Measurements from ENCODE around the gene WWOX. TPM values are rescaled to one million over a fixed set of nuclear protein-coding genes. Genes with fewer than 3 reads are reported as not detected.

The WWOX gene
- total RNA-seq, 2 experiments from 2014 or later: 19.1 to 23.7 TPM

DNA sequence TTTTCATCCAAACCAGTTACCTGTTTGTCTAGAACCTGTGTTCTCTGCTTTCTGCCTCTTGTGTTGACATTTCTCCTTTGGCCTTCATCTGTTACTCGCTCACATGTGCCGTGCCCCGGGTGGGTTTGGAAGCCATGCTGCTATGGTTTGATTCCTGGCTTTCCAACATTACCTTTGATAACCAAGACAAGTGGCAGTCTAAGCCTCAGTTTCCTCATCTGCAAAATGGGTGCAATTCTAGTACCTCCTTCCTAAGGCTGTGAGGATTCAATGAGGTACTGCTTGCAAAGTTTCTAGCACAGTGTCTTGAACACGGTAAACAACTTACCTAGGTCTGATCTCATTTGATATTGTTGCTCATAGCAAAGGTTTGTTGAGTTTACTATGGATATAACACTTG, 665.0 kb downstream of the WWOX start:
- no peak for DNase-seq
- H3K9me3 Mint-ChIP-seq: no peaks in the 10 kb centered on the region
- no peaks in the 10 kb centered on the region for H3K36me3 Mint-ChIP-seq (ENCODE audit: low read depth)
- no peak for ATAC-seq
- TF ChIP-seq, protein P1, sequence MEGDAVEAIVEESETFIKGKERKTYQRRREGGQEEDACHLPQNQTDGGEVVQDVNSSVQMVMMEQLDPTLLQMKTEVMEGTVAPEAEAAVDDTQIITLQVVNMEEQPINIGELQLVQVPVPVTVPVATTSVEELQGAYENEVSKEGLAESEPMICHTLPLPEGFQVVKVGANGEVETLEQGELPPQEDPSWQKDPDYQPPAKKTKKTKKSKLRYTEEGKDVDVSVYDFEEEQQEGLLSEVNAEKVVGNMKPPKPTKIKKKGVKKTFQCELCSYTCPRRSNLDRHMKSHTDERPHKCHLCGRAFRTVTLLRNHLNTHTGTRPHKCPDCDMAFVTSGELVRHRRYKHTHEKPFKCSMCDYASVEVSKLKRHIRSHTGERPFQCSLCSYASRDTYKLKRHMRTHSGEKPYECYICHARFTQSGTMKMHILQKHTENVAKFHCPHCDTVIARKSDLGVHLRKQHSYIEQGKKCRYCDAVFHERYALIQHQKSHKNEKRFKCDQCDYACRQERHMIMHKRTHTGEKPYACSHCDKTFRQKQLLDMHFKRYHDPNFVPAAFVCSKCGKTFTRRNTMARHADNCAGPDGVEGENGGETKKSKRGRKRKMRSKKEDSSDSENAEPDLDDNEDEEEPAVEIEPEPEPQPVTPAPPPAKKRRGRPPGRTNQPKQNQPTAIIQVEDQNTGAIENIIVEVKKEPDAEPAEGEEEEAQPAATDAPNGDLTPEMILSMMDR (IDR thresholded peaks at IDR 0.05): no peak
- intact Hi-C loops (cut with micrococcal nuclease): no loop called here
- H3K4me1 Mint-ChIP-seq (ENCODE audit: low read depth): peaks cover 16% of the 10 kb centered on the region
- no peak overlapping the region for H3K4me3 Mint-ChIP-seq
- H3K27ac Mint-ChIP-seq: no peak overlapping the region
- ChIA-PET CTCF (no interaction called here), POLR2A (no interaction called here)
- no peaks in the 10 kb centered on the region for H3K27me3 Mint-ChIP-seq

DNA sequence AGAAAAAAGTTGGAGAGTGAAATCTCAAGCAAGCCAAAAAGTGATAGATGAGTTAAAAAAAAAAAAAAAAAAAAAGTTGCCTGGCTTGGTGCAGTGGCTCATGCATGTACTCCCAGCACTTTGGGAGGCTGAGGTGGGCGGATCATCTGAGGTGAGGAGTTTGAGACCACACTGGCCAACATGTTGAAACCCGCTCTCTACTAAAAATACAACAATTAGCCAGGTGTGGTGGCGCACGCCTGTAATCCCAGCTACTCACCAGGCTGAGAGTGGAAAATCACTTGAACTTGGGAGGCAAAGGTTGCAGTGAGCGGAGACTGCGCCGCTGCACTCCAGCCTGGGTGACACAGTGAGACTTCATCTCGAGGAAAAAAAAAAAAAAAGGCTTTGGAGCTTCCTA, 668.8 kb downstream of the WWOX start:
- POLR2A ChIA-PET: no interaction called here
- CTCF ChIA-PET: interaction anchor here (0.6 to 1.6 kb wide), 3 partner anchors 32 to 62 kb away, joined by 3 to 4 read pairs (median 4); no protein-coding TSS in a partner anchor
- Mint-ChIP-seq H3K27ac (peak overlapping the region; percentile 13), H3K27me3 (no peaks in the 10 kb centered on the region), H3K36me3 (ENCODE audit: low read depth) (no peaks in the 10 kb centered on the region), H3K4me1 (ENCODE audit: low read depth) (peaks cover 23% of the 10 kb centered on the region), H3K9me3 (no peaks in the 10 kb centered on the region), H3K4me3 (no peak overlapping the region)
- no peak for DNase-seq
- TF ChIP-seq, protein P1 (IDR thresholded peaks at IDR 0.05): no peak
- no peak for ATAC-seq
- intact Hi-C loops (cut with micrococcal nuclease): loop anchor here (2.0 to 5.0 kb wide), 2 partner anchors 63 to 266 kb away; no protein-coding TSS in a partner anchor

DNA sequence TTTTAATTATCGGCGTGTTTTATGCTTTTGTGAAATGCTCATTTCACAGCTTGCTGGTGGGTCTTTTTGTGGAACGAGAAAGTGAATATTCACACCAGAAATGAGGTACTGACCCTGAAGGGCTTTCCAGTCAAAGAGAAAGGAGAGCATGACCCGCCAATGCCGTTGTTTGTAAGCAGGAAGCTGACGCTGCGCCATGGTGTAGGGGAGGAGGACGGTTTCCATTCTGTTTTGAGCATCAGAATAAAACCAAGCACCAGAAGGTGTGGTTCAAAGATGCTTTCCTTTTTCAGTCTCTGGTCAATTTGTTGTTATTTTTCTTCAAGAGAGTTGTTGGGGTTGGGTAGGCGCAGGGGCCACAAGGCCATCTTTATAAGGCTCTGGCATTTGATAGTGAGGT, 669.3 kb downstream of the WWOX start:
- H3K9me3 Mint-ChIP-seq: no peaks in the 10 kb centered on the region
- no peaks in the 10 kb centered on the region for H3K27me3 Mint-ChIP-seq
- H3K4me1 Mint-ChIP-seq (ENCODE audit: low read depth): peaks cover 27% of the 10 kb centered on the region
- peak; percentile 74 for ATAC-seq
- CTCF ChIA-PET: interaction anchor here (0.6 to 1.6 kb wide), 3 partner anchors 31 to 62 kb away, joined by 3 to 4 read pairs (median 4); no protein-coding TSS in a partner anchor
- DNase-seq: peak; percentile 69
- peak overlapping the region; percentile 5 for H3K4me3 Mint-ChIP-seq
- peak overlapping the region; percentile 67 for H3K27ac Mint-ChIP-seq
- H3K36me3 Mint-ChIP-seq (ENCODE audit: low read depth): no peaks in the 10 kb centered on the region
- POLR2A ChIA-PET: no interaction called here
- TF ChIP-seq, protein P1 (IDR thresholded peaks at IDR 0.05): no peak
- intact Hi-C loops (cut with micrococcal nuclease): loop anchor here (2.0 to 5.0 kb wide), 2 partner anchors 64 to 266 kb away; no protein-coding TSS in a partner anchor

DNA sequence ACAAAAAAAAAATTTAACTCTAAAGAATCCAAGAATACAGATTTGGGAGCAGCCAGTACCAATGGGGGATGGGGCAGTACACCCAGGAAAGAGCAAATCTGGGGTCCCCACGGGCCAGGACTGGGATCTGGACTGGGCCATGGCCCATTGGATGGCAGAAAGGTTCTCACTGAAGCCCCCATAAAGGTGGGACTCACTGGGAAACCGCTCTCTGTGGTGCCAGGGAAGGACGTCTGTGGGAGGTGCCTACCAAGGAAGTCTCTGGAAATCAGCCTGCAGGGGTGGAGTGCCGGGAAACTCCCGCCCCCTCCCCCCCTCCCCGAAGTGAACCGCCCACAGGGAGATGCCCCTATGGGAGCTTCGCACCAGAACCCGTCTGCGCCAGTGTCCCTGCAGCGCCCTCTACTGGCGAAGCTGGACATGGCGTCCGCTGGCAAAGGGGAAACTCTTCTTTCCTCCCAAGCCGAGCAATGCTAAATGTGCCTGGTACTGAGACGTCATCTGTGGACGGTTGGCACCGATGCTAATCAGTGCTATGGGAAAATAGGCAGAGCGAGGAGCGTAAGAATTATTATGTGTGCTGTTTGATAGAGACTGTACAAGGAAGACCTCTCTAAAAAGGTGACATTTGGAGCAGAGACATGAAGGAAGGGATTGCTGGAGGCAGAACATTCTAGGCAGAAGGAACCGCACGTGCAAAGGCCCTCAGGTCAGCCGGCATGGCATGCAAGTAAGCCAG, 671.1 kb downstream of the WWOX start:
- no peak overlapping the region for H3K4me3 Mint-ChIP-seq
- no peaks in the 10 kb centered on the region for H3K27me3 Mint-ChIP-seq
- ChIA-PET POLR2A (interaction anchor here (1.0 to 1.5 kb wide), 2 partner anchors 9 to 65 kb away, joined by 3 to 5 read pairs; no protein-coding TSS in a partner anchor), CTCF (interaction anchor here (0.6 to 3.4 kb wide), 13 partner anchors 9 to 1756 kb away, joined by 3 to 23 read pairs (median 4); no protein-coding TSS in a partner anchor)
- intact Hi-C loops (cut with micrococcal nuclease): loop anchor here (10.0 kb wide), 1 partner anchor 124 kb away; no protein-coding TSS in a partner anchor
- DNase-seq: peak; percentile 83
- peak; percentile 32 for ATAC-seq
- no peaks in the 10 kb centered on the region for H3K36me3 Mint-ChIP-seq (ENCODE audit: low read depth)
- H3K9me3 Mint-ChIP-seq: no peaks in the 10 kb centered on the region
- H3K27ac Mint-ChIP-seq: peak overlapping the region; percentile 34
- peaks cover 37% of the 10 kb centered on the region for H3K4me1 Mint-ChIP-seq (ENCODE audit: low read depth)
- TF ChIP-seq, protein P1 (IDR thresholded peaks at IDR 0.05): peak; percentile 93

DNA sequence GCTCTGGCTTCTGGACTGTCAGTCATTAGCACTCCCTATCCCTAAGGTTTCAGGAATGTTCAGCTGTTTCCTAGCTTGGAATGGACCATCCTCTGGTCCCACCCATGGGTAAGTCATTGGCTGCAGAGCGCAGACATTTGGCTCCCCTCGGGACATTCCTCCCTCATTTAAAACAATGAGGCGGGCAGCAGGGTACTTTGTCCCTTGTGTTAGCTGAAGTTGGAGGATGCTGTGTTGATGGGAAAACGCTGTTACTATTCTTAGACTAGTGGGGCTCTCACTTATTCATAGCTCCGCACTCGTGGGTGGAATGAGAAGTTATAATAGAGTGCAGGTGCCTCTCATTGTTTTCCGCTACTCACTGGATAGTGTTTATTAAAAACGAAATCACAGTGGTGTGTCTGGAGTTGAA, 673.8 kb downstream of the WWOX start:
- ATAC-seq: no peak
- no peaks in the 10 kb centered on the region for H3K36me3 Mint-ChIP-seq (ENCODE audit: low read depth)
- TF ChIP-seq, protein P1 (IDR thresholded peaks at IDR 0.05): no peak
- intact Hi-C loops (cut with micrococcal nuclease): loop anchor here (10.0 kb wide), 1 partner anchor 122 kb away; no protein-coding TSS in a partner anchor
- H3K4me3 Mint-ChIP-seq: no peak overlapping the region
- peak overlapping the region; percentile 73 for H3K27ac Mint-ChIP-seq
- peaks cover 36% of the 10 kb centered on the region for H3K4me1 Mint-ChIP-seq (ENCODE audit: low read depth)
- H3K9me3 Mint-ChIP-seq: peaks cover 2% of the 10 kb centered on the region
- no peak for DNase-seq
- no peaks in the 10 kb centered on the region for H3K27me3 Mint-ChIP-seq
- ChIA-PET CTCF (interaction anchor here (1.2 to 1.3 kb wide), 2 partner anchors 16 to 67 kb away, joined by 3 to 4 read pairs; no protein-coding TSS in a partner anchor), POLR2A (interaction anchor here (1.3 kb wide), 1 partner anchor 826 kb away, joined by 3 read pairs; no protein-coding TSS in a partner anchor)

Measured in activated CD8-positive, alpha-beta T cell treated with anti-CD3 and anti-CD28 coated beads for 36 hours (primary cell).